Stimulated activated CD8-positive, alpha-beta memory T cell treated with anti-CD3 and anti-CD28 coated beads, Interleukin-15, amount 100 ng/mL, for 48 hours (primary cell): ENCODE data around the gene SLC25A34.

Experiments used
- DNase-seq, 2 donors: peaks; one replicate each; pipeline ENCODE4 v3.0.0-alpha.2; 2020; ENCODE audit warnings: low read depth in 2 of 2

SLC25A34 gene

GRCh38 chr1:15714406-15715136, 21.5 kb upstream of the SLC25A34 start:
- DNase-seq = no peak

- DNase-seq = no peak
Observed at GRCh38 chr1:15717418-15718125, 18.5 kb upstream of the SLC25A34 start.

- no peak for DNase-seq
Observed at GRCh38 chr1:15718199-15718601, 17.9 kb upstream of the SLC25A34 start.

GRCh38 chr1:15719381-15720120, 16.5 kb upstream of the SLC25A34 start:
- no peak for DNase-seq

GRCh38 chr1:15720861-15721260, 15.2 kb upstream of the SLC25A34 start:
- DNase-seq = no peak

- no peak for DNase-seq
Observed at GRCh38 chr1:15722411-15722810, 13.6 kb upstream of the SLC25A34 start.

GRCh38 chr1:15722836-15723532, 13.1 kb upstream of the SLC25A34 start:
- no peak for DNase-seq

GRCh38 chr1:15723631-15724246, 12.3 kb upstream of the SLC25A34 start:
- DNase-seq = no peak

GRCh38 chr1:15724949-15725880, 10.8 kb upstream of the SLC25A34 start:
- no peak for DNase-seq

GRCh38 chr1:15726508-15726907, 9.6 kb upstream of the SLC25A34 start:
- DNase-seq = no peak

GRCh38 chr1:15727021-15727420, 9.0 kb upstream of the SLC25A34 start:
- DNase-seq = no peak

GRCh38 chr1:15727424-15727823, 8.6 kb upstream of the SLC25A34 start:
- no peak for DNase-seq

GRCh38 chr1:15727866-15728534, 8.1 kb upstream of the SLC25A34 start:
- DNase-seq = no peak

- no peak for DNase-seq
Observed at GRCh38 chr1:15728937-15729657, 7.0 kb upstream of the SLC25A34 start.

GRCh38 chr1:15730423-15730822, 5.6 kb upstream of the SLC25A34 start:
- DNase-seq = no peak

- no peak for DNase-seq
Observed at GRCh38 chr1:15730936-15731335, 5.1 kb upstream of the SLC25A34 start.

GRCh38 chr1:15731735-15732685, 4.0 kb upstream of the SLC25A34 start:
- no peak for DNase-seq

GRCh38 chr1:15732686-15733081, 3.4 kb upstream of the SLC25A34 start:
- no peak for DNase-seq
